Effector CD4-positive, alpha-beta T cell (primary cell): Measurements from ENCODE around the gene TP53.
A peak's percentile ranks its signal among the peaks of the same experiment; 100 is the strongest.

Source experiments
- DNase-seq: peaks from one replicate; pipeline ENCODE4 v3.0.0-alpha.2; 2020

TP53 gene

DNA sequence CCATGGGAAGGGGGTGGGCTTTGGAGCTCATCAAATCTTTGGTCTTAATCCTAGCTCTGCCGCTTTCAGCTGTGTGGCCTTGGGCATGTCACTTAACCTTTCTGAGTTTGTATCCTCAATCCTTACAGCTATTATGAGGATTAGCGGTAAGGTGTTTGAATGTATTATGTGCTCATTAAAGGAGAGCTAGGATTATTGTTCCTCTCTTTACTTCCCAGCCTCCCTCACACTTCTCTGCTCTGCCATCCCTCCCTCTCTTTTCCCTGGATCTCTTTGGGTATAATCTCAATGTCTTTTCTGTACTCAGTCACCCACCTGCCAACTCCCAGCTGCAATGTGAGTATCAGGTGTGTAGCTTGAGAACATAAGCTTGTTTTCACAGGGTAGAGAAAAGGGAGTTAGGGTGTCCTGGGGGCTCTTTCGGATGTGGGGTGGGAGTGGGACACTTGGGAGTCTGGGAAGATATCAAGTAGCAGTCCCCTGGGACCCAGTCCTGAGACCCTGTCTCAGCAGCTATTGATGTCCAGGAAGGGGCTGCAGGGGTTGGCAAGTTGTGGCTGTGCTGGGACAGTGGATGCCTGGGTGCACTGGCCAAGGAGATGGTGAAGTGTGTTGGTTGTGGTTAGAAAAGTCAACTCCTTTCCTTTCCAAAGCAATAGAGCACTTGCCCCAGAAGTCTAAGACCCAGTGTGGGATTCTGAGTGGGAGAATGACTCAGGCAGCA is 19.5 kb upstream of the TP53 start:
- no peak for DNase-seq

DNA sequence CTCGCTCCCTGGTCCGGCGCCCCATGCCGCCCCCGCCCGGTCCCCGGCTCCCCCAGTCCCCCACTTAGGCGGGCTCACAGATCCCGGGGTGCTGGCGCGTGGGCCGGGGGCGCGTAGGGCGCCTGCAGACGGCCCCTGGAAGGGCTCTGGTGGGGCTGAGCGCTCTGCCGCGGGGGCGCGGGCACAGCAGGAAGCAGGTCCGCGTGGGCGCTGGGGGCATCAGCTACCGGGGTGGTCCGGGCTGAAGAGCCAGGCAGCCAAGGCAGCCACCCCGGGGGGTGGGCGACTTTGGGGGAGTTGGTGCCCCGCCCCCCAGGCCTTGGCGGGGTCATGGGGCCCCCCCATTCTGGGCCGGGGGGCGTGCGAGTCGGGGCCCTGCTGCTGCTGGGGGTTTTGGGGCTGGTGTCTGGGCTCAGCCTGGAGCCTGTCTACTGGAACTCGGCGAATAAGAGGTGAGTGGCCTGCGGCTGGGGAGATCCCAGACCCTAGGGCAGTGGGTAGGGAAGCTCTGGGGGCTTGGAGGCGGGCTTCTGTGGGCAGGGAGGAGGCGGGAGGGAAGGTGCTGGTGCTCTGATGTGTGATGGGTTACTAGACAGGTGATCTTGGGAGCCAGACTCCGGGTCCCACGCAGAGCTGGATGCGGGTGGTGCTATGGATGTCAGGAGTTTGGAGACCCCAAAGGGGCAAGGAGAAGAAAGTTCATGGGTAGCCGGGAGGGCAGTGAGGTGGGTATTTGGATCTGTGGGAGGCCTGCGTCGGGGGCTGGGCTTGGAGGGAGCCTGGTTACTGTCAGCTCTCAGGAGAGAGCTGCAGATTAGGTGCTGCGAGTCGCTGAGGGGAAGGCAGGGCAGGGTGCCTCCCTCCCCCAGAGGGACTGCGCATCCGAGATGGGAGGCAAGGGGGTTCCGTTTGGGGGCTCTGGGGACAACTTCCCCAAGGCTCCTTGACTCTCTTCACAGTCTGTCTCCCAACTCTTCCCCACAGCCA is 18.3 kb upstream of the TP53 start:
- no peak for DNase-seq

DNA sequence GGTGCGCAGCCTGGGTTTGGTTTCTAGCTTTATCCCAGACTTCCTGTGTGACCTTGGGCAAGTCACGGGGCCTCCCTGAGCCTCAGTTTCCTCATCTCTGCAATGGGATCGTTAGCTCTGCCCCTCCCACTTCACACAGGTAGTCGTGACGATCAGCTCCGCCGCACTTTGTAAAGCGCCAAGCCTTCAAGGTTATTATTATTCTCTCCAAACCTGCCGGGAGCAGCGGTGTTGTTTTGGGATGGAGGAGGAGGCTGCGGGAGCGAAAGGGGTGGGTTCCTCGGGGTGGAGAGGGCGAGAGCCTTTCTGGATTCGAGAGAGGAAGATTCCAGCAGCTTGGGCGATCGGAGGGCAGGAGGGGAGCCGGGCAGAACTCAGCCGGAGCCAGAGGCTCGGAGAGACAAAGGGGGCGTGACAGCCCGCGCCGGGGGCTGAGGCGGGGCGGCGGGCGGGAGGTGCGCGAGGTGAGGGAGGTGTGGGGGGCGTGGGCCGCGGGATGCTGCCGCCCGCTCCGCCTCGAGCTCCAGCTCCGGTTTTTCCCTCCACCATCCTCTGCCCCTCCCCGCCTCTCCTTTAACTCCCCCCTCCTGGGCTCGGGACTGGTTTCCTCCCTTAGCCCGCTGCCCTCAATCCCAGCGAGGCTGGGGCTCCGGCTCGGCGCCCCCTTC is 17.4 kb upstream of the TP53 start, which contains the start of gene EFNB3:
EFNB3 (plus strand) TSS at position 602 of the 668 bp plus-strand sequence. CDS start 397 bp downstream, outside the sequence.
- no peak for DNase-seq

DNA sequence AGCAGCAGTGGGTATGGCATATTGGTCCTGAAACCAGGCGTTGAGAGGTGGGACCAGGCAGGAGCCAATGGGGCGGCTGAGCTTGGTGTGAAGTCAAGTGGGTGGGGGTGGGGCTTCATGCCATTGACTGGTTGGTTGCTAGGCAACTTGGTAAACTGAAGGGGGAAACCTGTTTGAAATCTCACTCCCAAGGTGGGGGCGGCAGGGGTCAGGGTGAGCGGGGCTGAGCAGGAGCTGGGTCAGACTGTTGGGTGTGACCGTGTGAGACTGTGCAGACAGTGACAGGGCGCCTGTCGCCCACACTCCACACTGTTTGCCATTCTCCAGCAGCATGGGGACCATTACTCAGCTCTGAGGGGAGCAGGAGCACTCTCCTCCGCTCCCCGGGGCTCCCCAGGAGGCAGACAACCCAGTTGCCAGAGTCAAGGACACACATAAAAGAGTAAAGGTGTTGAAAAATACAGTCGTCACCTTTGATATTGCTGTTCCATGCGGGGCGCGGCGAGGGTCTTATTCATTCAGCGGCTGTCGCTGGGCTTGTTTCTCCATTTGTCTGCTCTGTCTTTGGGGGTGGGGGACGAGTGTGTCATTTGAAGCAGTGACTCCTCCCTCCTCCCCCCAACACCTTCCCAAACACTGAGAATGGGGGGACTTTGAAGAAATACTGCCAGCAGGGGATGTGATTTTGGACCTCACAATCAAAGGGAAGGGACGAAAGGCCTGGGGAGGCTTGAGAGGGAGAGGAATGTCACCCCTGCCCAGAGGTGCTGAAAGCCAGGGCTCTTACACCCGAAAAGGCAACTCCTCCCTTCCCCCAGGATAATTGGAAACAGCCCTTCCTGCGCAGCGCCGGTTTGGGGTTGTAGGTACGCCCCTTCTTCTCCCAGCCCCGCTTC is 16.5 kb upstream of the TP53 start:
- DNase-seq = no peak

DNA sequence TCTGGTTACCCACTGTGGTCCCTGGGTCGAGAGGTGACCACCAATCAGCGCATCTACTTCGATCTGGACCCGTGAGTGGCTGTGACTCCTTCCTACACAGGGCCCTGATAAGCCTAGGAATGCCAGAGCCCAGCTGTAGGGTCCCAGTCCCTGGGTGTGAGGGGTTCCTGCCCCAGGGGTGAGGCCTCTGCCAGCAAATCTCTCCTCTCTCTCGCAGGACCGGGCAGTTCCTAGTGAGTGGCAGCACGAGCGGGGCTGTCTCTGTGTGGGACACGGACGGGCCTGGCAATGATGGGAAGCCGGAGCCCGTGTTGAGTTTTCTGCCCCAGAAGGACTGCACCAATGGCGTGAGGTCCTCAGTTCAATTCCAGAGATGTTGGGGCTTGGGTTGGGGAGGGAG is 15.5 kb upstream of the TP53 start:
- no peak for DNase-seq

DNA sequence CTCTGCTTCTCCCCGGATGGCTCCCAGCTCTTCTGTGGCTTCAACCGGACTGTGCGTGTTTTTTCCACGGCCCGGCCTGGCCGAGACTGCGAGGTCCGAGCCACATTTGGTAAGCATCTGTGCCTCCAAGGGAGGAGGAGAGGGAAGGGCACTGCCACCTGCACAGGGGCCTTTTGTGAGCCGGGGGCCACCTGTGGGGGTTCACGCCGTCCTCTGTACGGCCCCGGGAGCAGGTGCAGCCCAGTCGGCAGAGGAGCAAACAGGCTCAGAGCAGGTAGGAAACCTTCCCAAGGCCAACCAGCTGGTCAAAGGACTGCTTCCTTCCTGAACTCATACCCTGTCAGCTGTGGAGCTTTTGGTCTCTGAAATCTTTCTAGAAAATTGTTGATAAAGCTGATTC is 14.4 kb upstream of the TP53 start:
- DNase-seq = no peak

DNA sequence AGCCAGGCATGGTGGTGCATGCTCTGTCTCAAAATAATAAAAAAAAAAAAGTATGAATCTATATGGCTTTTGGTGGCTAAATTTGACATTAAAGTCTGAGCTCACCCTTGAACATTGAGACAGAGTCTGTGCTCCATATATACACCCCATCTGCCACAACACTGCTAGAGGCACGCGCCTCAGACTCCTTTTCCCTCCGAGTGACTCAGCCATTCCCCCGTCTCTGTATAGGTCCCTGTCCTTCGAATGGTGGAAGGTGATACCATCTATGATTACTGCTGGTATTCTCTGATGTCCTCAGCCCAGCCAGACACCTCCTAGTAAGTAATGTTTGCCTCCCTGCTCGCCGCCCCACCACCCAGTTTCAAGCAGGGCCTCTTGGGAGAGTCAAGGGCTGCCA is 13.2 kb upstream of the TP53 start:
- DNase-seq = no peak

DNA sequence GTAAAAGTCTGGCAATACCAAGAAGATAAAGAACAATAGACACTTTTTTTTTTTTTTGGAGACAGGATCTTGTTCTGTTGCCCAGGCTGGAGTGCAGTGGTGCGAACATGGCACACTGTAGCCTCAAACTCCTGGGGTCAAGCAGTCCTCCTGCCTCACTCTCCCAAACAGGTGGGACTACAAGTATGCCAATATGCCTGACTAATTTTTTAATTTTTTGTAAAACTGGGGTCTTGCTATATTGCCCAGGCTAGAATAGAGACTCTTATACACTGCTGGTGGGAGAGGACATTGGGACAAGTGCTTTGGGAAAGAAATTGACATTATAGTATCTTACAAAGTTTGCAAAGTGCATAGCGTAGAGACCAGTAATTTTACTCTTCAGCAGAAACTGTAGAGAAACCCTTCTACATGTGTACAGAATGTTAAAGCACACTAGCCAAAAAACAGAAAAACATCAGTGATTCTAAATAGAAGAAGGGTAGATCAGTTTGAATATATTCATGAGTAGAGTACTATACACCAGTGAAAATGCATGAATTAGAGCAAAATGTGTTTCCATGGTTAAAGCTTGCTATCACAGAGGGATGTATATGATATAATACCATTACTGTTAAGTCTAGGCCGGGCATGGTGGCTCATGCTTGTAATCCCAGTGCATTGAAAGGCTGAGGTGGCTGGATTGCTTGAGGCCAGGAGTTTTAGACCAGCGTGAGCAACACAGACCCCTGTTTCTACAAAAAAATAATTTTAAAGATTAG is 10.7 kb upstream of the TP53 start:
- DNase-seq = no peak

DNA sequence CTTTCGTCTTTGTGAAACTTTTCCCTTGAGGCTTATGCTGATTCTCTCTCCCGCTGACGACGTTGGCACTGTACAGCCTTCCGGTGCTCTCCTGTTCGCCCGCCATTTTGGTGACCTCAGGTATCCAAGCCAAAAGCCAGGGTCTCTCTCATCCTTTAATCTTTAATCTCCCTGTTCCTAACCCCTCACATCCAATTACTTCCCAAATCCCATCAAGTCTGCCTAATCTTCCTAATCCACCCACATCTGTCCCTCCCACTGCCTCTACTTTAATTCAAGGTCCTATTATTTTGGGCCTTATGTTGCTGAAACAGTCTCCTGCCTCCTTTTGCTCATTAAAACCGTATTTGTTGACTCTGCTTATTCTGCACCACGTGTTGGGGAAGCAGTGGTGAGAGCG is 8.3 kb upstream of the TP53 start:
- no peak for DNase-seq

DNA sequence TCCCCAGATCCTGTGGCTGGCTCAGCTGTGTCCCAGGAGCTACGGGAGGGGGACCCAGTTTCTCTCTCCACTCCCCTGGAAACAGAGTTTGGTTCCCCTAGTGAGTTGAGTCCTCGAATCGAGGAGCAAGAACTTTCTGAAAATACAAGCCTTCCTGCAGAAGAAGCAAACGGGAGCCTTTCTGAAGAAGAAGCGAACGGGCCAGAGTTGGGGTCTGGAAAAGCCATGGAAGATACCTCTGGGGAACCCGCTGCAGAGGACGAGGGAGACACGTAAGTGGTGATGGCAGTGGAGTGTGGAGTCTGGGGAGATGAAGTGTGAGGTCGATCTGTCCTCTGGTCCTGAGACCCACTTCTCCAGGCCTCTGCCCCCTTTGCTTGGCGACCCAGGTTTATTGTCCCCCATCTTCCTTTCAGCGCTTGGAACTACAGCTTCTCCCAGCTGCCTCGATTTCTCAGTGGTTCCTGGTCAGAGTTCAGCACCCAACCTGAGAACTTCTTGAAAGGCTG is 1.6 kb upstream of the TP53 start:
- no peak for DNase-seq

DNA sequence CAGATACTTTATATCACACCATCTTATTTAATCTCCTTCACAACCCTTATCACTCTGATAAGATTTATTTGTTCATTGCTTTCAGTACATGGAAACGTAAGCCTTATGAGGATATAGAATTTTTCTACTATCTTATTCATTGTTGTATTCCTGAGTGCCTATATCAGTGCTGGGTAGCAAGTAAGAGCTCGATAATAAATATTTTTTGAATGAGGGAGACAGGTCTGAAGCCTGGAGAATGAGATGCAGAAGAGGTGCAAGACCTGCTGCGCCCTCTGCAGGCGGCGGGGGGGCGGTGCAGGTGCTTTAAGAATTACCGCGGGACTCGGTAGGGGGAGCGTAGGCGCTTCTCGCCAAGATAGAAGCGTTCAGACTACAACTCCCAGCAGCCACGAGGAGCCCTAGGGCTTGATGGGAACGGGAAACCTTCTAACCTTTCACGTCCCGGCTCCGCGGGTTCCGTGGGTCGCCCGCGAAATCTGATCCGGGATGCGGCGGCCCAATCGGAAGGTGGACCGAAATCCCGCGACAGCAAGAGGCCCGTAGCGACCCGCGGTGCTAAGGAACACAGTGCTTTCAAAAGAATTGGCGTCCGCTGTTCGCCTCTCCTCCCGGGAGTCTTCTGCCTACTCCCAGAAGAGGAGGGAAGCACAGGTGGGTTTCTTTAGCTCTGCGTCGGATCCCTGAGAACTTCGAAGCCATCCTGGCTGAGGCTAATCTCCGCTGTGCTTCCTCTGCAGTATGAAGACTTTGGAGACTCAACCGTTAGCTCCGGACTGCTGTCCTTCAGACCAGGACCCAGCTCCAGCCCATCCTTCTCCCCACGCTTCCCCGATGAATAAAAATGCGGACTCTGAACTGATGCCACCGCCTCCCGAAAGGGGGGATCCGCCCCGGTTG is 868 bp upstream of the TP53 start, which contains the start of gene WRAP53:
WRAP53 (plus strand) TSS at position 570 of the 900 bp plus-strand sequence; CDS start at position 742, 172 bp downstream.
- peak; percentile 93 for DNase-seq

DNA sequence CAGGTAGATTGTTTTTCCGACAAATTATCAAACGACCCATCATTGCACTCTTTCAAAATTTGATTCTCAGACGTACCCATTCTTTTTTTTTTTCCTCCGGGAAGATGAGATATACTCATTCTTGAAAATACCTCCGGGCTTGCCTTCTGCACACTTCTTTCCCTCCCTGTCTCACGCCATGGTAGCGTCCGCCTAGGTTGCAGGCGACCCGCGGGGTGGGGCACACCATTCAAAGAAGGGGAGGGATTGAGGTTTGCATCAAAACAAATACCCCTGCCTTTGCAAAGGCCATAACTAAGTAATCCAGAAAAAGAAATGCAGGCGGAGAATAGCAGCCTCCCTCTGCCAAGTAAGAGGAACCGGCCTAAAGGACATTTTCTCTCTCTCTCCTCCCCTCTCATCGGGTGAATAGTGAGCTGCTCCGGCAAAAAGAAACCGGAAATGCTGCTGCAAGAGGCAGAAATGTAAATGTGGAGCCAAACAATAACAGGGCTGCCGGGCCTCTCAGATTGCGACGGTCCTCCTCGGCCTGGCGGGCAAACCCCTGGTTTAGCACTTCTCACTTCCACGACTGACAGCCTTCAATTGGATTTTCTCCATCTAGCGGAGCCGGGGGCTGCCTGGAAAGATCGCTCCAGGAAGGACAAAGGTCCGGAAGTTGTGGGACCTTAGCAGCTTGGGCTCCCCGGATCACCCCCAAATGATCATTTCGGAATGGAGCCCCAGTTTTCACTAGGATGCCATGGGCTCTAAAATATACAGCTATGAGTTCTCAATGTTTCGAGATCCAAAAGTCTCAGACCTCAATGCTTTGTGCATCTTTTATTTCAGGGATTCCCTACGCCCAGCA is 843 bp downstream of the TP53 start:
- peak; percentile 74 for DNase-seq

DNA sequence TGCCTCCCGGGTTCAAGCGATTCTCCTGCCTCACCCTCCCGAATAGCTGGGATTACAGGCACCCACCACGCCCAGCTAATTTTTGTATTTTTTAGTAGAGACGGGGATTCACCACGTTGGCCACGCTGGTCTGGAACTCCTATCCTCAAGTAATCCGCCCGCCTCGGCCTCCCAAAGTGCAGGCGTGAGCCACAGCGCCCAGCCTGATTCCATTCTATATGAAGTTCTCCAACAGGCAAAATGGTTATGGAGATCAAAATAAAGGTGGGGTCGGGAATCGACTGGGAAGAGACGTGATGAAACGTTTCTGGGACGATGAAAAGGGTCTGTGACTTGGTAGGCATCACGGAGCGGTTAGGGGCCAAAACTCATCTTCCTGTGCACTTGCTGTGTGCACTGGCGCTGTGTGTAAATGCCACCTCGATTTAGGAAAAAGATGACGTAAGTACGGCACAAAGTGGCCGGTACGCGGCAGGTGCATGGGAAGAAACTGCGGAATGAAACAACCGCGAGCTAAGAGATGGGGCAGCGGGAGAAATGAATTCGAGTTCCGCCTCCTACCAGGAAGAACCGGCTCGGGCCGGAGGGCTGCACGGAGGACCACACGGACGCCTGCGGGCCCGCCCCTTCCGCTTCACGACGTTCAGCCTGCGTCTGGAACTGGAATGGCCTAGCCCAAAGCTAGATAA is 1.6 kb downstream of the TP53 start:
- DNase-seq = peak; percentile 86

DNA sequence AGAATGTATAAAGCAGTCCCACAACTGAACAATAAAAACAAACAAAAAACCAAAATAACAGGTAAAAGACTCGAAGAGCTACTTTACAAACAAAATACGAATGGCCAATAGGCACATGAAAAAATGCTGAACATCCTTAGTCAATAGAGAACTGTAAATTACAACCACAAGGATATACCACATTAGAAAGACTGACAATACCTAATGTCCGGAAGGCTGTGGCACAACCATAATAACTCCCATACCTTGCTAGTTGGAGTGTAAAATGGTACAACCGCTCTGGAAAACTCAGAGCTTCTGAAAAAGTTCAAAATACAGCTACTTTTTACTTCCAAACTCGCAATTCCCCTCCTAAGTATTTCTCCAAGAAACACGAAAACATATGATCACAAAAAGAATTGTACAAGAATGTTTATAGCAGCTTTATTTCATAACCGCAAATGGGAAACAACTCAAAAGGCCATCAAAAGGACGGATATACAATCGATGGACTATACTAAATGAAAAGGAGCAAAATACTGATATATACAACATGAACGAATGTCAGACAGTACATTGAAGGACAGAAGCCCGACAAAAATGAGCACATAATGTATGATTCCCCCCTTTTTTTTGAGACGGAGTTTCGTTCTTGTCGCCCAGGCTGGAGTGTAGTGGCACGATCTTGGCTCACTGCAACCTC is 2.3 kb downstream of the TP53 start:
- no peak for DNase-seq

DNA sequence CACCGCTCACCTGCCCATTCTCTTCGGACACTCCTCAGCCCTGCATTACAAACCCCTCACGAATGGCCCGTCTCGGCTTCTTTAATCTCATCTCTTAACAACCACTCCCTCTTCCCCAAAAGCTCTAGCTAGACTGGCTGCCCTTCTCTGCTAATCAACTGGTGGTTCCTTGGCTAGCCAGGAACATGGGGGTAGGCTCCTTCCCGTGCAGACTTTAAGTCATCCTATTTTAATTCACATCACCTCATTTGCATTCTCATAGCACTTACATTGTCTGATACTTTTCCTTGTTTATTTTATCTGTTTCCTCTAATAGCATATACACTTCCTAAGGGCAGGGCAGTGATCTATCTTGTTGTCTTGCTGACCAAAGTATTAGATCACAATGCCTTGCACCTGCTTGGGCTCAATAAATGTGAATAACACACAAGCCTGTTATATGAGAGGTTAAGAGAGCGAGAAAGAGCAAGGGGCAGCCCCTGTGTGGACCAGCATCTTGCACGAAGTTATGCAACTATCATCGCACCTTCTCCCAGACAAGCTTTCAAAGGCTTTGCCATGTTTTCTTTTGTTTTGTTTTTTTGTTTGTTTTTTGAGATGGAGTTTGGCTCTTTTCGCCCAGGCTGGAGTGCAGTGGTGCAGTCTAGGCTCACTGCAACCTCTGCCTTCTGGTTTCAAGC is 9.8 kb downstream of the TP53 start:
- DNase-seq = no peak

DNA sequence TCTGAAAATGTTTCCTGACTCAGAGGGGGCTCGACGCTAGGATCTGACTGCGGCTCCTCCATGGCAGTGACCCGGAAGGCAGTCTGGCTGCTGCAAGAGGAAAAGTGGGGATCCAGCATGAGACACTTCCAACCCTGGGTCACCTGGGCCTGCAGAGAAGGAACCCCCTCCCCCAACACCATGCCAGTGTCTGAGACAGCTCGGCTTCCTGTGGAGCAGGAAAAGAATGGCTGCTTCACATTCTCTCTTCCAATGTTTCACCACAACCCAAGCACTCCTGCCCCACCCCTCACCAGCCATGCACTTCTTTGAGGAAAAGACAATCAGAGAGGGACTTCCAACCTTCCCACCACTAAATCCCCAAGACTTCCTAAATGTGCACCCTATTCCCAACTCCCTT is 10.8 kb downstream of the TP53 start:
- no peak for DNase-seq

DNA sequence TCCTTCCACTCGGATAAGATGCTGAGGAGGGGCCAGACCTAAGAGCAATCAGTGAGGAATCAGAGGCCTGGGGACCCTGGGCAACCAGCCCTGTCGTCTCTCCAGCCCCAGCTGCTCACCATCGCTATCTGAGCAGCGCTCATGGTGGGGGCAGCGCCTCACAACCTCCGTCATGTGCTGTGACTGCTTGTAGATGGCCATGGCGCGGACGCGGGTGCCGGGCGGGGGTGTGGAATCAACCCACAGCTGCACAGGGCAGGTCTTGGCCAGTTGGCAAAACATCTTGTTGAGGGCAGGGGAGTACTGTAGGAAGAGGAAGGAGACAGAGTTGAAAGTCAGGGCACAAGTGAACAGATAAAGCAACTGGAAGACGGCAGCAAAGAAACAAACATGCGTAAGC is 12.4 kb downstream of the TP53 start:
- no peak for DNase-seq
